ENCODE results near the gene GLIS1. TPM values are rescaled to one million over a fixed set of nuclear protein-coding genes. Genes with fewer than 3 reads are reported as not detected.

GLIS1 gene
- total RNA-seq, 1 experiment from 2014 or later = 0.28 TPM

- H3K4me1 Mint-ChIP-seq = peaks cover 14 to 21% of the 10 kb centered on the region in 2 experiments
- no peak overlapping the region for H3K4me3 Mint-ChIP-seq
- peak; percentile 22 for DNase-seq
- Histone ChIP-seq H3K4me2 (ENCODE audit: insufficient read depth, insufficient read length, low read length) (no peak overlapping the region), H4K20me1 (ENCODE audit: control insufficient read depth, insufficient read depth, insufficient read length) (no peaks in the 10 kb centered on the region), H2BK15ac (ENCODE audit: low read depth, low read length) (no peak overlapping the region), H2BK120ac (ENCODE audit: low read depth, low read length, poor library complexity, severe bottlenecking) (no peak overlapping the region), H3K4ac (ENCODE audit: low read depth, low read length) (no peak overlapping the region), H3K79me2 (ENCODE audit: insufficient read depth, low read length) (no peaks in the 10 kb centered on the region), H3K27ac (ENCODE audit: insufficient read length, low read depth, low read length) (no peak overlapping the region), H2BK5ac (ENCODE audit: insufficient read length, low read length) (no peak overlapping the region), H3K23me2 (ENCODE audit: insufficient read length, low read depth, low read length, poor library complexity, severe bottlenecking) (no peaks in the 10 kb centered on the region), H2BK12ac (ENCODE audit: insufficient read length, low read depth, low read length) (no peak overlapping the region), H3K27me3 (ENCODE audit: insufficient read depth, low read length) (no peaks in the 10 kb centered on the region; the same call in 1 of the 2 replicates), H2BK20ac (ENCODE audit: low read depth, low read length, poor library complexity, severe bottlenecking) (no peak overlapping the region), H4K91ac (ENCODE audit: insufficient read length, low read depth, low read length) (no peak overlapping the region), H3K18ac (ENCODE audit: insufficient read length, low read depth, low read length) (no peak overlapping the region), H2AK5ac (ENCODE audit: insufficient read length, low read length) (no peak overlapping the region), H3K14ac (ENCODE audit: insufficient read depth, low read length) (no peak overlapping the region), H3K4me1 (ENCODE audit: insufficient read depth, low read length) (no peaks in the 10 kb centered on the region), H3K9me3 (ENCODE audit: control insufficient read depth, low read depth, low read length) (no peaks in the 10 kb centered on the region), H2AFZ (ENCODE audit: low read length) (no peak overlapping the region), H4K8ac (replicated peaks; ENCODE audit: insufficient read length, low read depth, low read length) (no peak overlapping the region), H3K9ac (ENCODE audit: extremely low read depth, insufficient read length, low read length) (no peak overlapping the region), H4K5ac (ENCODE audit: insufficient read length, low read depth, low read length) (no peak overlapping the region), H3K23ac (ENCODE audit: insufficient read length, low read depth, low read length) (no peak overlapping the region), H3K79me1 (ENCODE audit: insufficient read depth, low read depth, low read length, poor library complexity, severe bottlenecking) (no peaks in the 10 kb centered on the region), H3T11ph (ENCODE audit: low read length) (no peak overlapping the region), H3K56ac (ENCODE audit: insufficient read length, low read depth, low read length) (no peak overlapping the region)
- H3K9me3 Mint-ChIP-seq = no peaks in the 10 kb centered on the region
- no peak for TF ChIP-seq CTCF (conservative IDR thresholded peaks at IDR 0.05)
- H3K36me3 Mint-ChIP-seq (ENCODE audit: insufficient read depth in 1 of 3, low read depth in 3 of 3) = no peaks in the 10 kb centered on the region
- H3K27me3 Mint-ChIP-seq (ENCODE audit: low read depth) = peaks cover 33% of the 10 kb centered on the region
- no CpG with 5 or more reads among the region's 12 CpGs for WGBS (ENCODE audit: extremely low coverage, insufficient read length, low lambda C conversion rate)
- H3K27ac Mint-ChIP-seq = no peak overlapping the region
Observed at GRCh38 chr1:53557830-53558738, 180.9 kb downstream of the GLIS1 start.
